RWPE1 (cell line): ENCODE data around the gene ZNF668.

ENCODE experiments used
- CTCF ChIA-PET: fragments of 350-600 bp; sonication (Branson Sonifier 250); formaldehyde crosslinking; extraction: SDS; loops from one replicate; lab custom pipeline; 2021; lab: Yijun Ruan, JAX
- POLR2A ChIA-PET: fragments of 400-600 bp; formaldehyde crosslinking; extraction: SDS; loops from one replicate; lab custom pipeline; 2020; ENCODE audit warnings: antibody characterized with exemption; ENCODE audit not compliant: low non-redundant PET; lab: Yijun Ruan, JAX
- DNase-seq: peaks from one replicate; pipeline ENCODE4 v3.0.0; 2012; ENCODE audit warnings: low spot score
- H3K27ac ChIP-seq: fragments of 450-650 bp; 2 replicates; pipeline ENCODE4 v1.5.1; 2017
- TF ChIP-seq, protein P1 (sequence below): fragments of 450-650 bp; conservative IDR thresholded peaks from 2 replicates; pipeline ENCODE4 v1.5.1; 2017; ENCODE audit warnings: low read depth, mild to moderate bottlenecking

The ZNF668 gene

DNA sequence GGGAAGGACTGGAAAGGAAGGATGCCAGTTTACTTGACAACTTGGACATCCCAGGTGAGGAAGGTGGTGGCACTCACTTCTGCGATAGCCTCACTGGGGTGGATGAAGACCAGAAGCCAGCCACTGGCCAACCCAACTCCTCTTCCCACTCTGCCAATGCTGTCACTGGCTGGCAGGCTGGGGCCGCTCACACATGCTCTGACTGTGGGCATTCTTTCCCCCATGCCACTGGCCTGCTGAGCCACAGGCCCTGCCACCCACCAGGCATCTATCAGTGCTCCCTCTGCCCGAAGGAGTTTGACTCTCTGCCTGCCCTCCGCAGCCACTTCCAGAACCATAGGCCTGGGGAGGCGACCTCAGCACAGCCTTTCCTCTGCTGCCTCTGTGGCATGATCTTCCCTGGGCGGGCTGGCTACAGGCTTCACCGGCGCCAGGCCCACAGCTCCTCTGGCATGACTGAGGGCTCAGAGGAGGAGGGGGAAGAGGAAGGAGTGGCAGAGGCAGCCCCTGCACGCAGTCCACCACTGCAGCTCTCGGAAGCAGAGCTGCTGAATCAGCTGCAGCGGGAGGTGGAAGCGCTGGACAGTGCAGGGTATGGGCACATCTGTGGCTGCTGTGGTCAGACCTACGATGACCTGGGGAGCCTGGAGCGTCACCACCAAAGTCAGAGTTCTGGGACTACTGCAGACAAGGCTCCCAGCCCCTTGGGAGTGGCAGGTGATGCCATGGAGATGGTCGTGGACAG is 4.7 kb upstream of the ZNF668 start:
- TF ChIP-seq, protein P1, sequence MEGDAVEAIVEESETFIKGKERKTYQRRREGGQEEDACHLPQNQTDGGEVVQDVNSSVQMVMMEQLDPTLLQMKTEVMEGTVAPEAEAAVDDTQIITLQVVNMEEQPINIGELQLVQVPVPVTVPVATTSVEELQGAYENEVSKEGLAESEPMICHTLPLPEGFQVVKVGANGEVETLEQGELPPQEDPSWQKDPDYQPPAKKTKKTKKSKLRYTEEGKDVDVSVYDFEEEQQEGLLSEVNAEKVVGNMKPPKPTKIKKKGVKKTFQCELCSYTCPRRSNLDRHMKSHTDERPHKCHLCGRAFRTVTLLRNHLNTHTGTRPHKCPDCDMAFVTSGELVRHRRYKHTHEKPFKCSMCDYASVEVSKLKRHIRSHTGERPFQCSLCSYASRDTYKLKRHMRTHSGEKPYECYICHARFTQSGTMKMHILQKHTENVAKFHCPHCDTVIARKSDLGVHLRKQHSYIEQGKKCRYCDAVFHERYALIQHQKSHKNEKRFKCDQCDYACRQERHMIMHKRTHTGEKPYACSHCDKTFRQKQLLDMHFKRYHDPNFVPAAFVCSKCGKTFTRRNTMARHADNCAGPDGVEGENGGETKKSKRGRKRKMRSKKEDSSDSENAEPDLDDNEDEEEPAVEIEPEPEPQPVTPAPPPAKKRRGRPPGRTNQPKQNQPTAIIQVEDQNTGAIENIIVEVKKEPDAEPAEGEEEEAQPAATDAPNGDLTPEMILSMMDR, result no peak
- 0 out of 2 replicates have a peak overlapping the region, but pooled peaks have one; percentile 1 for H3K27ac ChIP-seq
- ChIA-PET CTCF (interaction anchor here (0.6 kb wide), 1 partner anchor 41 kb away, joined by 4 read pairs; no protein-coding TSS in a partner anchor), POLR2A (no interaction called here)
- DNase-seq, result no peak

DNA sequence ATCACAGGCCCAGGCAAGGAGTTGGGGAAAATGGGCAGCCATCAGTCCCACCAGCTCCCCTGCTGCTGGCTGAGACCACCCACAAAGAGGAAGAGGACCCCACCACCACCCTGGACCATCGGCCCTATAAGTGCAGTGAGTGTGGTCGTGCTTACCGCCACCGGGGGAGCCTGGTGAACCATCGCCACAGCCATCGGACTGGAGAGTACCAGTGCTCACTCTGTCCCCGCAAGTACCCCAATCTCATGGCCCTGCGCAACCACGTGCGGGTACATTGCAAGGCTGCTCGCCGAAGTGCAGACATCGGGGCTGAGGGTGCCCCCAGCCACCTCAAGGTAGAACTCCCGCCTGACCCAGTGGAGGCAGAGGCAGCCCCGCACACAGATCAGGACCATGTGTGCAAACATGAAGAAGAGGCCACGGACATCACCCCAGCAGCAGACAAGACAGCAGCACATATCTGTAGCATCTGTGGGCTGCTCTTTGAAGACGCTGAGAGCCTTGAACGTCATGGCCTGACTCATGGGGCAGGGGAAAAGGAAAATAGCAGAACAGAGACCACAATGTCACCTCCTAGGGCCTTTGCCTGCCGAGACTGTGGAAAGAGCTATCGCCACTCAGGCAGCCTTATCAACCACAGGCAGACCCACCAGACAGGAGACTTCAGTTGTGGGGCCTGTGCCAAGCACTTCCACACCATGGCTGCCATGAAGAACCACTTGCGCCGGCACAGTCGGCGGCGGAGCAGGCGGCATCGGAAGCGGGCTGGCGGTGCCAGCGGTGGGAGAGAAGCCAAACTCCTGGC is 3.8 kb upstream of the ZNF668 start:
- ChIA-PET CTCF (interaction anchor here (0.6 to 1.4 kb wide), 3 partner anchors 42 to 93 kb away, joined by 4 to 5 read pairs (median 4); partner anchors contain the start of gene HSD3B7), POLR2A (no interaction called here)
- no peak for DNase-seq
- TF ChIP-seq, protein P1, result no peak
- no peak overlapping the region for H3K27ac ChIP-seq

DNA sequence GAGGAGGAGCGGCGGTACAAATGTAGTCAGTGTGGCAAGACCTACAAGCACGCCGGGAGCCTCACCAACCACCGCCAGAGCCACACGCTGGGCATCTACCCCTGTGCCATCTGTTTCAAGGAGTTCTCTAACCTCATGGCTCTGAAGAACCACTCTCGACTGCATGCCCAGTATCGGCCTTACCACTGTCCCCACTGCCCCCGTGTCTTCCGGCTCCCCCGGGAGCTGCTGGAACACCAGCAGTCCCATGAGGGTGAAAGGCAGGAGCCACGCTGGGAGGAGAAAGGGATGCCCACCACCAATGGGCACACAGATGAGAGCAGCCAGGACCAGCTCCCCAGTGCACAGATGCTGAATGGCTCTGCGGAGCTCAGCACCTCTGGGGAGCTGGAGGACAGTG is 3.0 kb upstream of the ZNF668 start:
- DNase-seq, result no peak
- no peak overlapping the region for H3K27ac ChIP-seq
- POLR2A ChIA-PET, result no interaction called here
- CTCF ChIA-PET, result interaction anchor here (0.7 to 1.4 kb wide), 2 partner anchors 92 to 118 kb away, joined by 3 to 5 read pairs; partner anchors contain the start of gene HSD3B7
- TF ChIP-seq, protein P1, result no peak

DNA sequence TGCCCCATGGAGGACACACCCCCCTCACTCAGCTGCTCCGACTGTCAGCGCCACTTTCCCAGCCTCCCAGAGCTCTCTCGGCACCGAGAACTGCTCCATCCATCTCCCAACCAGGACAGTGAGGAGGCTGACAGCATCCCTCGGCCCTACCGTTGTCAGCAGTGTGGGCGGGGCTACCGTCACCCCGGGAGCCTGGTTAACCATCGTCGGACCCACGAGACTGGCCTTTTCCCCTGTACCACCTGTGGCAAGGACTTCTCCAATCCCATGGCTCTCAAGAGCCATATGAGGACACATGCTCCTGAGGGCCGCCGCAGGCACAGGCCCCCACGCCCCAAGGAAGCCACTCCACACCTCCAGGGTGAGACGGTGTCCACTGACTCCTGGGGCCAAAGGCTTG is 2.3 kb upstream of the ZNF668 start:
- no peak overlapping the region for H3K27ac ChIP-seq
- DNase-seq, result no peak
- TF ChIP-seq, protein P1, result no peak
- CTCF ChIA-PET, result interaction anchor here (0.5 to 1.4 kb wide), 2 partner anchors 42 to 91 kb away, joined by 3 to 5 read pairs; partner anchors contain the start of gene HSD3B7
- POLR2A ChIA-PET, result no interaction called here

DNA sequence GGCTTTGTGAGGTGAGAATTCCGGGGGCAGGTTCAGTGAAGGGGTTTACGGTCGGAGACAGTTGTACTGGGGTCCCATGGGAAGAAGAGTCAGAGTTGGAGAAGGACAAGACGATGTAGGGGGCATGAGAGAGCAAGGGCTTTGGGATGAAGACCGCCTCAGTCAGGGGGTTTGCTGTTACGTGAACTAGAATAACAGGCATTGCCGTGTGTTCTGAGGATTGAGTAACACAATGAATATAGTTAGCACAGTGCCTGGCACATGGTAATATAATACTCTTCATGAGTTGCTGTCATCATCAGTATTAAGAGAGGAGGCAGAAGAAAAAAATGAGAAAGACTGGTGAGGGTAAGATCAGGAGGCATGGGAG is 759 bp upstream of the ZNF668 start:
- TF ChIP-seq, protein P1, result no peak
- ChIA-PET CTCF (interaction anchor here (2.0 kb wide), 1 partner anchor 89 kb away, joined by 10 read pairs; the partner anchor contains the start of gene HSD3B7), POLR2A (interaction anchor here (0.9 kb wide), 1 partner anchor 9 kb away, joined by 3 read pairs; no protein-coding TSS in a partner anchor)
- H3K27ac ChIP-seq, result peak overlapping the region; percentile 93
- no peak for DNase-seq
